Trophoblast cell (in vitro differentiated cells and primary cell): ENCODE results near the gene MBIP.

Source experiments
- DNase-seq, 2 donors: peaks; one replicate each; pipeline ENCODE4 v3.0.0-alpha.2; 2016
- H2AFZ ChIP-seq: 2 replicates; pipeline ENCODE4 v1.6.1; 2013; ENCODE audit warnings: low read length, moderate library complexity, mild to moderate bottlenecking; ENCODE audit not compliant: insufficient read depth, poor library complexity
- H2AK5ac ChIP-seq: 2 replicates; pipeline ENCODE4 v1.6.1; 2013; ENCODE audit warnings: mild to moderate bottlenecking, low read length
- H2BK120ac ChIP-seq: 2 replicates; pipeline ENCODE4 v1.6.1; 2013; ENCODE audit warnings: low read length, mild to moderate bottlenecking, moderate library complexity; ENCODE audit not compliant: insufficient read depth, poor library complexity
- H2BK12ac ChIP-seq: 2 replicates; pipeline ENCODE4 v1.6.1; 2013; ENCODE audit warnings: mild to moderate bottlenecking, low read length, moderate library complexity
- H2BK5ac ChIP-seq: 2 replicates; pipeline ENCODE4 v1.6.1; 2013; ENCODE audit warnings: low read length, low read depth, moderate library complexity, mild to moderate bottlenecking; ENCODE audit not compliant: poor library complexity
- H3K14ac ChIP-seq: 2 replicates; pipeline ENCODE4 v1.6.1; 2013; ENCODE audit warnings: mild to moderate bottlenecking, low read length
- H3K18ac ChIP-seq: 2 replicates; pipeline ENCODE4 v1.6.1; 2013; ENCODE audit warnings: mild to moderate bottlenecking, low read length
- H3K23ac ChIP-seq: 2 replicates; pipeline ENCODE4 v1.6.1; 2013; ENCODE audit warnings: low read length
- H3K27ac ChIP-seq: 2 replicates; pipeline ENCODE4 v1.5.1; 2013; ENCODE audit warnings: low read depth, mild to moderate bottlenecking, inconsistent platforms, low read length, moderate library complexity
- H3K27me3 ChIP-seq: 2 replicates; pipeline ENCODE4 v1.6.1; 2013; ENCODE audit warnings: inconsistent platforms, mild to moderate bottlenecking, low read length, moderate library complexity; ENCODE audit not compliant: insufficient read depth
- H3K36me3 ChIP-seq, 2 experiments: 1 replicate in 1 of 2; 2 replicates in 1 of 2; pipeline ENCODE4 v1.6.1; 2013; ENCODE audit warnings: low read length in 2 of 2, mild to moderate bottlenecking in 2 of 2, moderate library complexity in 1 of 2; ENCODE audit not compliant: insufficient read depth in 2 of 2, control insufficient read depth in 1 of 2
- H3K4ac ChIP-seq: 2 replicates; pipeline ENCODE4 v1.6.1; 2013; ENCODE audit warnings: low read depth, mild to moderate bottlenecking, low read length, moderate library complexity
- H3K4me1 ChIP-seq, 2 experiments: 1 replicate in 1 of 2; 2 replicates in 1 of 2; pipeline ENCODE4 v1.6.1; 2013; ENCODE audit warnings: low read length in 2 of 2, mild to moderate bottlenecking in 2 of 2, moderate library complexity in 1 of 2; ENCODE audit not compliant: insufficient read depth in 2 of 2, control insufficient read depth in 1 of 2
- H3K4me2 ChIP-seq: 2 replicates; pipeline ENCODE4 v1.6.1; 2013; ENCODE audit warnings: inconsistent platforms, mild to moderate bottlenecking, low read length, moderate library complexity
- H3K4me3 ChIP-seq: 2 replicates; pipeline ENCODE4 v1.5.1; 2013; ENCODE audit warnings: mild to moderate bottlenecking, low read depth, low read length, inconsistent platforms
- H3K79me1 ChIP-seq: one replicate; pipeline ENCODE4 v1.6.1; 2013; ENCODE audit warnings: low read length
- H3K79me2 ChIP-seq: 2 replicates; pipeline ENCODE4 v1.6.1; 2013; ENCODE audit warnings: low read length, mild to moderate bottlenecking; ENCODE audit not compliant: control insufficient read depth, insufficient read depth, poor library complexity
- H3K9ac ChIP-seq: 2 replicates; pipeline ENCODE4 v1.6.1; 2013; ENCODE audit warnings: mild to moderate bottlenecking, low read length
- H3K9me3 ChIP-seq: 2 replicates; pipeline ENCODE4 v1.6.1; 2013; ENCODE audit warnings: low read depth, mild to moderate bottlenecking, control low read depth, inconsistent platforms, low read length; ENCODE audit not compliant: insufficient read depth
- H4K12ac ChIP-seq: 2 replicates; pipeline ENCODE4 v1.6.1; 2013; ENCODE audit warnings: low read depth, mild to moderate bottlenecking, low read length, moderate library complexity
- H4K8ac ChIP-seq: 2 replicates; pipeline ENCODE4 v1.6.1; 2013; ENCODE audit warnings: low read depth, mild to moderate bottlenecking, low read length, moderate library complexity
- H4K91ac ChIP-seq: one replicate; pipeline ENCODE4 v1.6.1; 2013; ENCODE audit warnings: low read depth, mild to moderate bottlenecking, low read length, moderate library complexity
- WGBS: extraction: QIAGEN DNeasy Blood & Tissue Kit; methylation state at CpG from one replicate; pipeline ENCODE4 v1.1.7; 2013; ENCODE audit warnings: missing lambda C conversion rate; ENCODE audit not compliant: insufficient read length, insufficient coverage; ENCODE audit errors: extremely low coverage; 5-methylcytosine and 5-hydroxymethylcytosine counted together

MBIP gene

DNA sequence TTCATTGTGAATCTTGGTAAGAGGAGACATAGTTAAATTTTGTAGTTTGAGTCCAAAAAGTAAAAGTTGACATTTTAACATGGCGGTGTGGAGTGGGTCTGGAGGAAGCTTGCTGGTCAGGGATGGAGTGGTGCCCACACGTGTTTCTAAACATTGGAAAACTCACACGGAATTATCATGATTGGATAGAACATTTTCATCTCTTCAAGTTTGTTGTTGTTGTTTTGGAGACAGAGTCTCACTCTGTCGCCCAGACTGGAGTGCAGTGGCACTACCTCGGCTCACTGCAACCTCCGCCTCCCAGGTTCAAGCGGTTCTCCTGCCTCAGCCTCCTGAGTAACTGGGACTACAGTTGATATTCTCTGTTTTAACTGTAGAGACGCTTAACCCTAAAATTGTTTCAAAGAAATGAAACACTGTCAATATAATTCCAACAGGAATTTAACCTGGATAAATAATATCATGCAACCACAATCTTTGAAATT lies 502 bp upstream of the MBIP start:
- no peaks in the 10 kb centered on the region for H3K9me3 ChIP-seq
- H3K18ac ChIP-seq = no peak overlapping the region
- no peaks in the 10 kb centered on the region for H3K4me1 ChIP-seq
- no peak overlapping the region for H3K4me3 ChIP-seq
- H3K36me3 ChIP-seq = no peaks in the 10 kb centered on the region
- no peaks in the 10 kb centered on the region for H3K27me3 ChIP-seq
- H2AK5ac ChIP-seq = no peak overlapping the region
- no peak overlapping the region for H4K12ac ChIP-seq
- H3K79me1 ChIP-seq = peaks cover 4% of the 10 kb centered on the region
- no peak overlapping the region for H3K9ac ChIP-seq
- H3K27ac ChIP-seq = no peak overlapping the region
- H4K8ac ChIP-seq = peak overlapping the region; percentile 23
- H2BK5ac ChIP-seq = no peak overlapping the region
- peaks cover 5% of the 10 kb centered on the region for H3K79me2 ChIP-seq
- H3K4ac ChIP-seq = no peak overlapping the region
- no peak overlapping the region for H3K14ac ChIP-seq
- peak overlapping the region; percentile 3 for H2AFZ ChIP-seq
- H3K23ac ChIP-seq = no peak overlapping the region
- H2BK12ac ChIP-seq = no peak overlapping the region
- H3K4me2 ChIP-seq = peak overlapping the region; percentile 72
- H2BK120ac ChIP-seq = no peak overlapping the region
- WGBS = no CpG with 5 or more reads among the region's 8 CpGs
- H4K91ac ChIP-seq = no peak overlapping the region
- DNase-seq = no peak

DNA sequence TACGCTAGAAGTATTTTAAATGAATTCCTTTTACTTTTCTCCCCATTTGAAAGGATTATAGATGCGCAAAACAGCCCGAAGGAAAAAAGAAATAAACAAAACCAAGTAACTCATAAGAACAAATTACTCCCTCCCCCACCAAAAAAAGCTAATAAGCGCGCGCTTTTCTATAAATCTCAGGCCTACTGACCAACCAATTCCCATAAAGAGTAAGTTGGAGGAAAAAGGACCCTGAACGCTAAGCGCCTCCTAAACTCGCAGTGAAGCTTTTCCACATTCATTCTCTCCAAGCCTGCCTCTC lies 588 bp downstream of the MBIP start:
- peaks cover 4% of the 10 kb centered on the region for H3K79me1 ChIP-seq
- H4K91ac ChIP-seq = peak overlapping the region; percentile 50
- H3K4me3 ChIP-seq = peak overlapping the region; percentile 99

DNA sequence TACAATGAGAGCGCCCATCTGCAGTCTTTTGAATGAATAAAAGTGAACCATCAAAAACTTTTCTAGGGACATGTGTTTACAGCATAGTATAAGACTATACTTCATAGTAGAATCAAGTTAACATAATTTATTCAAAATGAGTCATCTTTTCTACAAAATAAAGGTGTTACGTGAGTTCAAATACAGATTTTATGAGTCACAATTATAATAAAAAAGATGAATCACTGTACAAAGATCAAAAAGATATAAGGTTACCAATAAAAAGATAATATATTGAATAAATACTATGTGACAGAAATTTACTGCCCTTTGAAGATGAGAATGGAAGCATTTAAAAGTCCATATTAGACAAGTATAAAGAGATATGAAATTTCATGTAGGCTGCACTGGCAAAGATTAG lies 2.8 kb downstream of the MBIP start:
- H3K4me2 ChIP-seq = no peak overlapping the region
- peaks cover 5% of the 10 kb centered on the region for H3K79me2 ChIP-seq
- H4K8ac ChIP-seq = no peak overlapping the region
- H4K12ac ChIP-seq = no peak overlapping the region
- H2BK120ac ChIP-seq = no peak overlapping the region
- H3K9ac ChIP-seq = no peak overlapping the region
- H3K23ac ChIP-seq = no peak overlapping the region
- no peaks in the 10 kb centered on the region for H3K36me3 ChIP-seq
- DNase-seq = no peak
- H4K91ac ChIP-seq = no peak overlapping the region
- H3K4me3 ChIP-seq = no peak overlapping the region
- no peak overlapping the region for H2BK12ac ChIP-seq
- H2AFZ ChIP-seq = no peak overlapping the region
- H2AK5ac ChIP-seq = no peak overlapping the region
- no peaks in the 10 kb centered on the region for H3K27me3 ChIP-seq
- H3K27ac ChIP-seq = no peak overlapping the region
- no peaks in the 10 kb centered on the region for H3K4me1 ChIP-seq
- no peaks in the 10 kb centered on the region for H3K9me3 ChIP-seq
- peaks cover 4% of the 10 kb centered on the region for H3K79me1 ChIP-seq
- H3K4ac ChIP-seq = no peak overlapping the region
- no CpG with 5 or more reads among the region's 2 CpGs for WGBS
- H3K14ac ChIP-seq = no peak overlapping the region
- no peak overlapping the region for H3K18ac ChIP-seq
- no peak overlapping the region for H2BK5ac ChIP-seq

More for the DNA sequence above, 588 bp downstream of the MBIP start:
- Histone ChIP-seq H4K8ac (peak overlapping the region; percentile 94), H4K12ac (peak overlapping the region; percentile 76), H3K18ac (peak overlapping the region; percentile 57), H2BK12ac (no peak overlapping the region), H3K36me3 (no peaks in the 10 kb centered on the region), H2AK5ac (no peak overlapping the region), H3K4ac (peak overlapping the region; percentile 42), H3K79me2 (peaks cover 5% of the 10 kb centered on the region), H3K27me3 (no peaks in the 10 kb centered on the region), H2BK120ac (peak overlapping the region; percentile 68), H3K4me2 (peak overlapping the region; percentile 75), H3K14ac (peak overlapping the region; percentile 74), H3K9me3 (no peaks in the 10 kb centered on the region), H2BK5ac (peak overlapping the region; percentile 75), H3K9ac (peak overlapping the region; percentile 99), H3K27ac (peak overlapping the region; percentile 63), H3K4me1 (no peaks in the 10 kb centered on the region), H3K23ac (no peak overlapping the region), H2AFZ (peak overlapping the region; percentile 75)
- no CpG with 5 or more reads among the region's 9 CpGs for WGBS
- DNase-seq = no peak

DNA sequence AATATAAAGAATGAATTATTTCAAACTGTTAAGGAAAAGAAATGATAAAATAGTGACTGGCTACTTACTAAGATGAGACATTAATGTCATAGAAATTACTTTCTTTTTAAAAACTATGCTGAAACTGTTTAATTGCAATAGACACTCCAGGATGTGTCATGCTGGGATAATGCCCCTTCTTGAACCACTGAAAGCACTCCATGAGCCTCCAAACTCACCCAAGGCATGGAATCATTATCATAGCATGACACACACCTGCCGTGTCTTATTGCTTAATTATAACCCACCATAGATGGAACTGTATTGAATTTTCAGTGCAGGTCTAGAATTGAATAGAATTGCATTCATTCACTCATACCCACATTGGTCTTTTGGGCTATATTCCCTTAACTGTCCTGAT lies 4.3 kb downstream of the MBIP start:
- Histone ChIP-seq H2AK5ac (no peak overlapping the region), H4K12ac (no peak overlapping the region), H2BK120ac (no peak overlapping the region), H2AFZ (no peak overlapping the region), H2BK5ac (no peak overlapping the region), H3K4ac (no peak overlapping the region), H3K27ac (no peak overlapping the region), H4K91ac (no peak overlapping the region), H3K23ac (no peak overlapping the region), H3K36me3 (peaks cover 0 to 2% of the 10 kb centered on the region in 2 experiments), H3K9me3 (no peaks in the 10 kb centered on the region), H3K27me3 (no peaks in the 10 kb centered on the region), H3K14ac (no peak overlapping the region), H2BK12ac (no peak overlapping the region), H3K4me1 (no peaks in the 10 kb centered on the region), H3K18ac (no peak overlapping the region), H3K79me1 (peaks cover 4% of the 10 kb centered on the region), H3K4me2 (no peak overlapping the region), H3K9ac (no peak overlapping the region), H3K4me3 (no peak overlapping the region), H3K79me2 (peaks cover 5% of the 10 kb centered on the region), H4K8ac (no peak overlapping the region)
- no CpG with 5 or more reads among the region's 1 CpG for WGBS
- no peak for DNase-seq
